ENCODE data around the gene PTPMT1. TPM values are rescaled to one million over a fixed set of nuclear protein-coding genes. Genes with fewer than 3 reads are reported as not detected.
A peak's percentile ranks its signal among the peaks of the same experiment; 100 is the strongest.
"Not testable (repeated sequence)": the region's sequence is repeated elsewhere in the genome, so short reads cannot be mapped to it uniquely, and the experiment has no call there.

PTPMT1 gene
- total RNA-seq, 1 experiment from 2014 or later = 108 TPM

- intact Hi-C loops (cut with micrococcal nuclease; ENCODE audit: unreplicated experiment) = loop anchor here (10.0 kb wide), 1 partner anchor 74 kb away; no protein-coding TSS in a partner anchor
- TF ChIP-seq CTCF (IDR thresholded peaks at IDR 0.05; ENCODE audit: insufficient read depth in 1 of 2, low read depth in 1 of 2, low read length in 1 of 2, severe bottlenecking in 1 of 2, unreplicated experiment in 1 of 2) = no peak
- ChIA-PET POLR2A (no interaction called here), CTCF (no interaction called here)
- no peak overlapping the region for H3K27ac Mint-ChIP-seq (ENCODE audit: unreplicated experiment)
- no peaks in the 10 kb centered on the region for H3K27me3 Mint-ChIP-seq (ENCODE audit: insufficient read depth, unreplicated experiment)
- Histone ChIP-seq H3K36me3 (ENCODE audit: control insufficient read depth, insufficient read depth, low read length) (no peaks in the 10 kb centered on the region), H3K4me3 (ENCODE audit: low read depth, low read length) (no peak overlapping the region), H3K27me3 (replicated peaks; ENCODE audit: control insufficient read depth, insufficient read depth, low read length) (no peaks in the 10 kb centered on the region), H3K9me3 (no peaks in the 10 kb centered on the region), H3K4me1 (no peaks in the 10 kb centered on the region)
- no peaks in the 10 kb centered on the region for H3K4me1 Mint-ChIP-seq (ENCODE audit: low read depth, unreplicated experiment)
- H3K9me3 Mint-ChIP-seq (ENCODE audit: unreplicated experiment) = no peaks in the 10 kb centered on the region
- no peak for DNase-seq
- H3K4me3 Mint-ChIP-seq (ENCODE audit: unreplicated experiment) = no peak overlapping the region
- no peaks in the 10 kb centered on the region for H3K36me3 Mint-ChIP-seq (ENCODE audit: insufficient read depth, unreplicated experiment)
- BruUV-seq (replicated peaks) = no TSS peak
Measured at GRCh38 chr11:47558695-47559094, 6.7 kb upstream of the PTPMT1 start.

GRCh38 chr11:47560426-47560825 is 5.0 kb upstream of the PTPMT1 start:
- POLR2A ChIA-PET = no interaction called here
- TF ChIP-seq CTCF (IDR thresholded peaks at IDR 0.05; ENCODE audit: insufficient read depth in 1 of 2, low read depth in 1 of 2, low read length in 1 of 2, severe bottlenecking in 1 of 2, unreplicated experiment in 1 of 2) = no peak
- CTCF ChIA-PET = no interaction called here
- no peak for DNase-seq
- H3K36me3 ChIP-seq (ENCODE audit: control insufficient read depth, insufficient read depth, low read length) = no peaks in the 10 kb centered on the region
- Mint-ChIP-seq H3K27ac (ENCODE audit: unreplicated experiment) (no peak overlapping the region), H3K4me1 (ENCODE audit: low read depth, unreplicated experiment) (no peaks in the 10 kb centered on the region), H3K4me3 (ENCODE audit: unreplicated experiment) (no peak overlapping the region), H3K27me3 (ENCODE audit: insufficient read depth, unreplicated experiment) (no peaks in the 10 kb centered on the region), H3K36me3 (ENCODE audit: insufficient read depth, unreplicated experiment) (peaks cover 8% of the 10 kb centered on the region), H3K9me3 (ENCODE audit: unreplicated experiment) (no peaks in the 10 kb centered on the region)
- intact Hi-C loops (cut with micrococcal nuclease; ENCODE audit: unreplicated experiment) = no loop called here
- H3K9me3 ChIP-seq = no peaks in the 10 kb centered on the region
- no TSS peak for BruUV-seq (replicated peaks)
- H3K27me3 ChIP-seq (replicated peaks; ENCODE audit: control insufficient read depth, insufficient read depth, low read length) = no peaks in the 10 kb centered on the region
- no peaks in the 10 kb centered on the region; the same call in 1 of the 2 replicates for H3K4me1 ChIP-seq
- no peak overlapping the region for H3K4me3 ChIP-seq (ENCODE audit: low read depth, low read length)

GRCh38 chr11:47562393-47562792 is 3.0 kb upstream of the PTPMT1 start:
- H3K4me3 ChIP-seq (ENCODE audit: low read depth, low read length); H3K27me3 Mint-ChIP-seq (ENCODE audit: insufficient read depth, unreplicated experiment); H3K27ac Mint-ChIP-seq (ENCODE audit: unreplicated experiment); H3K4me1 Mint-ChIP-seq (ENCODE audit: low read depth, unreplicated experiment); H3K36me3 ChIP-seq (ENCODE audit: control insufficient read depth, insufficient read depth, low read length); DNase-seq; H3K27me3 ChIP-seq (replicated peaks; ENCODE audit: control insufficient read depth, insufficient read depth, low read length); H3K9me3 Mint-ChIP-seq (ENCODE audit: unreplicated experiment); H3K9me3 ChIP-seq; POLR2A ChIA-PET; H3K4me1 ChIP-seq; intact Hi-C loops (cut with micrococcal nuclease; ENCODE audit: unreplicated experiment); H3K4me3 Mint-ChIP-seq (ENCODE audit: unreplicated experiment); BruUV-seq (replicated peaks): not testable (repeated sequence)
- peaks cover 15% of the 10 kb centered on the region for H3K36me3 Mint-ChIP-seq (ENCODE audit: insufficient read depth, unreplicated experiment)
- CTCF ChIA-PET = interaction anchor here (0.7 kb wide), 1 partner anchor 436 kb away, joined by 11 read pairs; no protein-coding TSS in a partner anchor

- H3K9me3 Mint-ChIP-seq (ENCODE audit: unreplicated experiment); H3K27me3 Mint-ChIP-seq (ENCODE audit: insufficient read depth, unreplicated experiment); BruUV-seq (replicated peaks); H3K27me3 ChIP-seq (replicated peaks; ENCODE audit: control insufficient read depth, insufficient read depth, low read length); DNase-seq; H3K27ac Mint-ChIP-seq (ENCODE audit: unreplicated experiment); intact Hi-C loops (cut with micrococcal nuclease; ENCODE audit: unreplicated experiment); H3K4me1 Mint-ChIP-seq (ENCODE audit: low read depth, unreplicated experiment); H3K9me3 ChIP-seq; H3K4me1 ChIP-seq; H3K36me3 ChIP-seq (ENCODE audit: control insufficient read depth, insufficient read depth, low read length); H3K4me3 ChIP-seq (ENCODE audit: low read depth, low read length): not testable (repeated sequence)
- Mint-ChIP-seq H3K36me3 (ENCODE audit: insufficient read depth, unreplicated experiment) (peaks cover 24% of the 10 kb centered on the region), H3K4me3 (ENCODE audit: unreplicated experiment) (peak overlapping the region; percentile 77)
- CTCF ChIA-PET = interaction anchor here (0.6 to 2.8 kb wide), 2 partner anchors 11 to 54 kb away, joined by 3 to 16 read pairs; partner anchors contain the start of gene CELF1
- POLR2A ChIA-PET = interaction anchor here (1.1 kb wide), 1 partner anchor 13 kb away, joined by 4 read pairs; no protein-coding TSS in a partner anchor
Measured at GRCh38 chr11:47564366-47564765, 1.0 kb upstream of the PTPMT1 start.

Data from Caco-2 (cell line).